Measurements from ENCODE around the gene CLIC4.

The CLIC4 gene

DNA sequence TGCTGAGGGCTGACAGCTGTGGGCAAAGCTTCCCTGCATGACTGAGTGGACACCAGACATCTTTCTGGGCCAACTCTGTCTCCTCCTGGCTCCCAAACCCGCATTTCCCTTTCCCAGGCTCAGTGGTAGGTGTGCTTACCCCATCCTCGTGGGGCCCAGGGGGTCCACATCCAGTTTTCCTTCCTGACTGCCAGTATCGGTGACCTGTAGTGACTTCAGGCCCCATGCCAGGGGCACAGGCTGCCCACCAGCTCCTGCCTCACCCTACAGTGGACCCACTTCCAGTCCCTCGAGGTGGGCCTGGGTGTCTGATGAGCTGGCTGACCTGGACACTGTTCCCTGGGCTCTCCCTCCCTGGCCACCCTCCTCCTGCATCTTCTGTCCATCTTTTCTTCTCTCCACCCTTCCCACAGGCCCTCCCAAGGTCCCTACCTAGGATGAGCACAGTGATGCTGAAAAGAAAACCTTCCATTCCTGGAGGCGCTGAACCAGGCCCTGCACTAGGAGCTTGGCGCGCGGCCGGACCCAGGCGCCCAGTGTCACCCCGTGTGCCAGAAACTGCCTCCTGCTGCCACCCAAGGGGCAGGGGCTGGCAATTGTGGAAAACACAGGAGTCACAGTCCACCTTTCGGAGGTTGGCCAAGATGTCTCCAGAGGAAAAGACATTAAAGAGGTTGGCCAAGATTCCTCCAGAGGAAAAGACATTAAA is 117.7 kb downstream of the CLIC4 start:
- no peak for DNase-seq

DNA sequence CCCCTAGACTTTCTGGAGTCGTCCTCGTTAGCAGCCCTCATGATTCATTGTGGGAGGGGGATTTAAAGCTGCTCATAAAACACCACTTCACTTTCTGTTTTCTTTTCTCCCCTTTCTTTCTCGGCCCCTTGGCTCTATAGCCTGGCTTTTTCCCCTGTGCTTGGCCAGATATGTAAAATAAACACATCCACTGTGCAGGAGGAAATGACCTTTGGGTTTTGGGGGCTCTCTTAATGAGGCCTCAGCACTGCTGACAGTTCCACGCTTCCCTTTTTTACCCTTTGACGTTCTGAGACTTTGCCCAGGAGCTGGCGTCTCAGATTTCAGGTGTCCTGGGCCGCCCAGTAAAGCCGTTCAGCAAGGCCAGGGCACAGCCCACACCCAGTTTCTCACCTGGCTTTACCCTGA is 119.1 kb downstream of the CLIC4 start:
- no peak for DNase-seq

DNA sequence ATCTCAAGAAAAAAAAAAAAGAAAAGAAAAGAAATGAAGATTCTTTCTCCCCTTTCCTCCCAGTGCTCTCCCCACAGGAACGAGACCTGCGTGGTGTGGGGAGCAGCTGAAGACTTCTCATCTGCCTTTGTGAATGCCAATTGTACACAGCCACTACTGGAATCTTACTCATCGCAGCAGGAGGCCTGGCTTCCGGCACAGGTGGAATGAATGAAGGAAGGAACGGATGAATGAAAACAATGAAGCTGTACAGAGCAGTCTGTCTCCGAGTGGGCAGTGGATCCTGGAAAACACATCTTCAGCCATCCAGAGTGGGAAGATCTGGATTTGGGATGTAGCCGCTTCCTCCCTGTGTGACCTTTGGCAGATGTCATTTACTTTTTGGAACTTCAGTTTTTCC is 119.9 kb downstream of the CLIC4 start:
- no peak for DNase-seq

DNA sequence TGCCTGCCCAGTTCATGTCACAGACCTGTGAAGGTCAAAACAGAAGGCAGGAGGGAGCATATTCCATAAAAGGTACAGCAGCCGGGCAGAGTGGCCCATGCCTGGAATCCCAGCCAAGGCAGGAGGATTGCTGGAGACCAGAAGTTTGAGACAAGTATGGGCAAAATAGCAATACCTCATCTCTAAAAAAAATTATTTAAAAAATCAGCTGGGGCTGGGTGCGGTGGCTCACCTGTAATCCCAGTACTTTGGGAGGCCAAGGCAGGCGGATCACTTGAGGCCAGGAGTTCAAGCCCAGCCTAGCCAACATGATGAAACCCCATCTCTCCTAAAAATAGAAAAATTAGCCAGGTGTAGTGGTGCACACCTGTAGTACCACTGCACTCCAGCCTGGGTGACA is 120.3 kb downstream of the CLIC4 start:
- DNase-seq = no peak

DNA sequence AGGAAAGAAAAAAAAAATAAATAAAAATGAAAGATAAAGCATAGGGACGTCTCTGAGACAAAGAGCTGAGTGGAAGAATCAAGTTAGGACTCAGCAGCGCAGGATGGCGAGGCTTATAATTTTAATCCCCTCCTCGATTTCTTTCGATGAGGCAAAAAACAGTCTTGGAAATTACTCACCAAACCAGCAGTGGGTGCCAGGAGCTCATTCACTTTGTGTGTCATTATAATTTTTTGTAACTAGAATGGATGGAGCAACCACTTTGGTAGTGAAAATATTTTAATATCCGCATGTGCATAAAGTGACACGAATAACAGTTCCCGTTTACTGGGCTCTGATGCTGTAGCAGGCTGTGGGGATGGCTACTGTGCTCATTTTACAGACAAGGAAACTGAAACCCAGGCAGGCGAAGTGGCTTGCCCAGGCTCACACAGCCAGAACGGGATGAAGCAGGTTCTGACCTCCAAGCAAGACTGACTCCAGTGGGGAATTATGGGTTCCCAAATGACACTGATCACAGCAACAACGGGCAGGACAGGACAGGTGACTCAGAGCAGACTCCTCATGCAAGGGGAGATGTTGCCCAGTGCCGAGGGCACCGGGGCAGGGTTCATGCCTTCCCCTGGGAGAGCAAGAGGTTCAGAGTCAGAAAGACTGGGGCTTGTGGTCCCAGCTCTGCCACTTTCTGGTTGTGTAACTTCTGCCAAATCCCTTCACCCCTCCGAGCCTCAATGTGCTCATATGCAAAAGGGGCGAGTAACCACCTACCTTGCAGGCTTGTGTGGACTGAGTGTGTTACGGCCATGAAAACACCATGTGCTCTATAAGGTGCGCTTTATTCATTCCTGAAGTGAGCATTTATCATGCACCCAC is 121.2 kb downstream of the CLIC4 start:
- DNase-seq = no peak

DNA sequence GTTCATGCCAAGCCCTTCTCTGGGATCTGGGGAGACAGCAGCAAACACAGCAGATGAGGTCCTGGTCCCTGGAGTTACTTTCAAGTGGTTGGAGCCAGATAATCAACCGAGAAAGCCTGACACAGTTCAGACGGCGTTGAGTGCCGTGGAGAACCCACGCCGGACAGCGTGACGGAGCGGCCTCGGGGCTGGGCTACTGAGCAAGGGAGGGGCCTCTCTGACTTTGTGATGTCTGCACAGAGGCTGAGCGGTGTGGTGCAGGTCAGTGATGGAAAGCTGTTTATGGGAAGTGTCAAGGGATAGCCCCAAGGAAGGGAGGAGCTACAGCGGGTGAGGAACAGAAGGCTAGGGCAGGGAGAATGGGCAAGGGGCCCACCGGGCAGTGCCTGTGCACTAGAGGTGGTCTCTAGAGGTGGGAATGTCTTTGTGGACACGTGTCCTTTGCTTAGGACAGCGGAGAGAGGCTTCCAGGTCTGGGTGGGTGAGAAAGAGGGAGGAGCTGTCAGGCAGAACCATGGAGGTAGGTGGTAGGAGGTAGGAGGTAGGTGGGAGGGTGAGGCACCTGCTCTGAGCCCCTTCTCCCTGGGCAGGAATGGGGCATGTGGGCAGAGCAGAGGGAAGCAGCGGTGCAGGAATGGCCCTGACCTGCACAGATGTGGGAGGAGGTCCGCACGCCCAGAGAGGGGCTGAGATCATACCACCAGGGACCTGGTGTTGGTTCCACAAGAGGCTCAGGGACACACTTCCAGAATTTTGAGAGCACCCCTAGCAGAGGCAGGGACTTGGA is 122.0 kb downstream of the CLIC4 start:
- DNase-seq = no peak

DNA sequence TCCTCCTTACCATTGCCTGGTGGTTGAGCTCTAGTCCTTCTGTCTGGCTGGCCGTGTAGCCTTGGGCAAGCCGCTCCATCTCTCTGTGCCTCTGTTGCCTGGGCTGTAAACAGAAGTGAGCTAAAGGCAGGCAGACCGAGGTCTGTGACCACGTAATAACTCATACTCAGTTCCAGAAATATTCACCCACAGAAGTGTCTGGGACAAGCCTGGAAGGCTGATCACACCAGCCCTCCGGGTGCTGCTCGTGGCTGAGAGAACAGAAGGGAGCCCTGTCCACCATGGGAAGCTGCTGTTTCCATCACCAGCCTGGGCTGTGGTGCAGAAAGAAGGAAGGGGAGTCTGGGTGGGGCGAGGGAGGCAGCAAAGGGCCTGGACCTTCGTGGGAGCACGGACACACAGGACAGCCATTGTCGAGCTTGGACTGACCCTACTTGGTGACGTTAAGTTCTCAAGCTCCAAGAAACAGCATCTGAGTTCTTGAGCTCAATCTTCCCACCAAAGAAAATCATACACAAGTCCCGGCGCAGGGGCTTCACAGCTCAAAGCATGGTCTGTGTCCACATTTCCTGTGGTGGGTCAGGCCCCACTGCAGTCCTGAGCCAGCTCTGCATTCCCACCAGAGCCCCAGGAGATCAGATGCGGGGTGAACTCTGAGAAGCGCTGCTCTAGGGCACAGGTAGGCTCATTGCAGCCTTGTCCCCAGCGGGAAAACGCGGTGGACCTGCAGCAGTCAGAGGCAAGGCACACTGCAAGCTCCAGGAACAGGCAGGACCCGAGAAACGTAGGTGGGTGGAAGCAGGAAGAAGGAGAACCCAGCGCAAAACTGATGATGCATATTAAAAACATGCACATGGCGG is 123.0 kb downstream of the CLIC4 start:
- DNase-seq = no peak

DNA sequence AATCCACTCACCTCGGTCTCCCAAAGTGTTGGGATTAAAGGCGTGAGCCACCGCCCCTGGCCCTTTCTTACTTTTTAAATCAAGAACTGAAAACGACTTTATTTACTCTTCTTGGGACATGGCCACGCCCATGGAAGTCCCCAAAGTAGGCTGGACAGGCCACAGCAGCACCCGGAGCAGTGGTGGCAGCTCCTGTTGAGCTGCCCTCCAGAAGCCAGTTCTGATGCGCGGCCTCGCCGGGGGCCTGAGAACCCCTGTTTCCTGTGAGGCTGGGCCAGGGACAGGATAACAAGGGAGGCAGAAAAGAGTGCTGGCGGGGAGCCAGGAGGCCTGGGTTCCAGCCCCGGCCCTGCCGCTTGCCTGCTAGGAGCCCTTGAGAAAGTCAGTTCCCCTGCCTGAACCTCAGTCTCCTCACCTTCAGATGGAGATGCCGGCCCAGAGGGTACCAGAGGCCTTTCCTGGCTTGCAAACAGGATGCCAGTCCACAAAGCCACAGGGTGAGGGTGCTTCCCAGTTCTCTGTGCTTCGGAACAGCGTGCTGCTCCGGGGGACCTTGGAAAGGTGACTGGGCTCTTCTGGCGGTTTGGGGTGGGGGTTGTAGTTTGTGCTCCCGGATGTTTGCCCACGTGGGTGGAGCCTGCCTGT is 125.4 kb downstream of the CLIC4 start:
- DNase-seq = no peak

DNA sequence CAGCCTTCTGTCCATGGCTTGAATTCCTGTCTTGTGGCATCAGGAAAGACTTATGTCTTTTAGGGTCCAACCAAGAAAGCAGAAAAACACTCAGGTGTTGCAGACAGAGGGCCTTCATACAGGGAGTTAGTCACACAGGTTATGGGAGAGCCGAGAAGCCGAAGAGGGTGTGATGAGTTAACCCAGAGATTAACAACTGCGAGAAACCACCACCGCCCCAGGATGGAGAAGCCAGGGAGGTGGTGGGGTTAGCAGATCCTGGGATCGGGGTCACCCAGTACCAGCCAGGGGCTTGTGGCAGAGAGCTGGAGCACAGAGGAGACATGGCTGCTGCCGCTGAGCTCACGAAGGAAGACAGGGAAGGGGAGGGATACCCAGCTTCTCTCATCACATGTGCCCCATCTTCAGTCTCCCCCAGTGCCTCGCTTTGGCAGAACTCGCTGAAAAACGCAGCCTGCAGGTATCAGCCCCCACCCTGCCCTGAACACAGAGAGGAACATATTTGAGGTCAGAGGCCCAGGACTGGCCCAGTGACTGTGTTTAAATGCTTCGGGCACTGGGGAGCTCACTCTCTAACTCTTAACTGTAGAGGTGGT is 126.2 kb downstream of the CLIC4 start:
- DNase-seq = no peak

DNA sequence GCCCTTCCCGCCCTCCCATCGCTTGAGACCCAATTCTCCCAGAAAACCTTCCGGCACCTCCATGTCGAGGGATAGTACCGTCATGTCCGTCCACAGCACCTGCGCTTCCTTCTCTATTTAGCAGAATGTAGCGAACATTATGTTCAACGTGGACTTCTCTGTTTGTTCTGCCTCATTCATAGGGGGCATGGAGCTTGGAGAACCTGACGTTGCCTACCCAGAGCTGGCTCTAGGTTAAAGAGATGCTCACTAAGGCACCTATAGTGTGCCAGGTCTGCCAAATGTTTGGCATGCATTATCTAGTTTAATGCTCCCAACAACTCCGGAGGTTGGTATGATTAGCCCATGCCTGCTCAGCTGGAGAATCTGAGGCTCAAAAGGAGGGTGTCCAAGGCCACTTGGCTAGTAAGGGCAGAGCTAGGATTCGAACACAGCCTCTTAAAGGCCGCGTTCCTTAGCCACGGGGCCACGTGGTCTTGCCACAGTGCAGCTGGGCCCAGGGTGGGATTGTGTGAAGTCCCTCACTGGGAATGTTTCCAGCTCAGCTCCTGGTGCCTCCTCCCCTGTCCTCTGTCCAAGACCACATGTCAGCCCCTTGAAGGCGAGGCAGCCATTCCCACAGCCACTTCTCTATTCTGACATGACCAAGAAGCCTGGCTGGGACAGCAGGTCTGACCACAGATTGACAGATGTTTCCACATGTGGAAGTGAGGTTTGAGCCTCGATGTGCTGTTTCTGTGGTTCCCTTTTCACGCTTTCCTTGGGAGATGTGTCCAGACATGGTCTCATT is 127.0 kb downstream of the CLIC4 start:
- DNase-seq = no peak

DNA sequence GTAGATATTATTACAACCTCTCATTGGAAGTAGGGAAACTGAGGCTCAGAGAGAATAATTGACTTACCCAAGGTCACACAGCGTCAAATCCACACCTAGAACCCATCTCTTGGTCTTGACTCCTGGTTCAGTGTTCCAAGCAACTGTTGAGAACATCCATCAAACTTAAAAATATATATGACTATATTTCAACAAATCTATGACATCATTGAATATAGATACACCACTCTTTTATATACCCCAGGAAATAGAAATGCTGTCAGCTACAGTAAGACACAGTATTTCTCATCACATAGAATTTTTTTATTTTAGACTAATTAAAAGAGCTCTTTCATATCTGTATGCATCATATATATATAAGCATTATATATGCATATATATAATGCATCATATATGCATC is 127.9 kb downstream of the CLIC4 start:
- no peak for DNase-seq

DNA sequence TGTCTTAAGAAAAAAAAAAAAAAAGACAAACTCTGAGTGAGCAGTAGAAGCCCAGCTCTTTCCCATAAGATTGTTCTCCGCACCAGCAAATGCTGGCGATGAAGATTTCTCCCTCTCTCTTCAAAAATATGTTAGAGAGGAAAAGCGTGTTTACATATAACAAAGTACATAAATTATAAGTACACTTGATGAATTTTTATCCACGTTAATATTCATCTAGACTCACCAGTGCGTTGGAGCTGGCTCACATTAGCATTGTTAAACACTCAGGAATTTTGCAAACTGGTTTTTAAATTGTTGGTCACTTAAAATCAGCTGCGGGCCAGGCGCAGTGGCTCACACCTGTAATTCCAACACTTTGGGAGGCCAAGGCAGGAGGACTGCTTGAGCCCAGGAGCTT is 128.8 kb downstream of the CLIC4 start:
- no peak for DNase-seq

DNA sequence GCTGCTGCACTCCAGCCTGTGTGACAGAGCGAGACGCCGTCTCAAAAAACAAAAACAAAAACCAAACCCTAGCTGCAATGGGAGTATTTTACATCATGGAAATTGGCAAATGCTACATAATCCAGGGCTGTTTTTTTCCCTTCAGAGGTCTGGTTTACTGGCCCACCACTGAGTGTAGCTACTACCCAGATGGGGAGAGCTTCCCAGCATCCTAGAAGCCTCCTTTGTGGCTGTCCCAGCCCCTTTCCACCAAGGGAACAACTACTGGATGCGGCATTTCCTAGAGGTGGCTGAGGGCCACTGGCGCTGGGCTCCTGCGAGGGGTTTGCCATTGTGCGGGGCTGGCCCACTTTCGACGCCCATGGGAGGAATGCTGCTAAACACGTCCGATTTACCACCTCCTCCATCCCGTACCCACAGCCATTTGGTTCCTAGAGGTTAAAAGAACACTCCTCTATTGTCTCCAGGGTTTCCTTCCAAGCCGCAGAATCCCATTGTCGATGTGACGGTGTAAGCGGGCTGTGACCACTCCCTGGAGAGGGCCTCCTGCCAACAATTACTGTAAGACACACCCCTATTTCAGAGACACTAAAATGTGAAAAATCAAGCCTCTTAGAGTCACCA is 129.5 kb downstream of the CLIC4 start:
- no peak for DNase-seq

DNA sequence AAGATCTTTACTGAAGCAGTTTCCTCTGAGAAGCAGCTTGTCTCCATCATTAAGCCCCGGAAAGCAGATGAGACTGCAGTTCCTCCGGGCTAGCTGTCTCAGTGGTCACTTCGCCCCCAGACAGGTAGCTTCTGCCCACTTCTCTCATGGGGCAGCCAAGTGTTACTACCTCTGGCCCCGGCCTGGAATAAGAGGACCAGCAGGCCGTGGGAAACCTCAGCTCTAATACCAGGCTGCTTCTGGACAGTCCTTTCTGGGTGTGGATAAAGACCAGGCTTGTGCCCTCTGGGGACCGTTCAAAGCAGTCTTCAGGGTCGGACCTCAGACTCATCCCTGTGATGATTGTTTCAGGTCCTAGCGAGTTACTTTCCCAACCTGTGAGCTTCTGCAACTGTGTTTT is 130.0 kb downstream of the CLIC4 start:
- no peak for DNase-seq

DNA sequence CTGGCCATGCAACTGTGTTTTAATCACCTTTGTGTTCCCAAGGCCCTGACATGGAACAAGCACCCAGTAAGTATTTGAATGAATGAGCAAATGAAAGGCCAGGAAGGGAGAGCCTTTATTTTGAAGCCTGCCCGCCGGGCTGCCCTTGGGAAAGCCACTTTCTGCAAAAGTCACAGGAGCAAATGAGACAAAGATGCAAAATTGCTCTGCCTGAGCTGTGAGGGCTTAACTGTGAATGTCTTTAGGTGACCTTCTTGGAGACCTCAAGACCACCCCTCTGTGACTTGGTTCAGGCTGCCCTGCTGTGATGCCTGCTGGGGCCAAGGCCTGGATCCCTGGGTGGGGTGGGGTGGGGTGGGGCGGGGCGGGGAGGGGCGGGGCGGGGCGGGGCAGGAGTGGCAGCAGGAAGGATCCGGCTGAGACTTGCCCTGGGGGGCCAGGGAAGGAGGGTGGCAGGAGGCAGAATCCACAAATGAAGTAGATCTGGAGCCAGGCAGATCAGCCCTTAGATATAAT is 130.8 kb downstream of the CLIC4 start:
- no peak for DNase-seq

DNA sequence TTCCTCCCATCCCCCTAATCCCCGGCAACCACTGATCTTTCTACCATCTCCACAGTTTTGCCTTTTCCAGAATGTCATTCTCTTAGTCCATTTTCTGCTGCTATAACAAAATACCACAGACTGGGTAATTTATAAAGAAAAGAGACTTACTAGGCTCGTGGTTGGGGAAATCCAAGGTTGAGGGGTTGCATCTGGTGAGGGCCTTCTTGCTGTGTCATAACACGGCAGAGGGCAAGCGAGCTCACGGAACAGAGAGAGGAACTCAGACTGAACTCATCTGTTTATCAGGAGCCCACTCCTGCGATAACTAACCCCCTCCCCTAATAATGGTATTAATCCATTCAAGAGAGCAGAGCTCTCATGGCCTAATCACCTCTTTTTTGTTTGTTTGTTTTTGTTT is 132.8 kb downstream of the CLIC4 start:
- no peak for DNase-seq

DNA sequence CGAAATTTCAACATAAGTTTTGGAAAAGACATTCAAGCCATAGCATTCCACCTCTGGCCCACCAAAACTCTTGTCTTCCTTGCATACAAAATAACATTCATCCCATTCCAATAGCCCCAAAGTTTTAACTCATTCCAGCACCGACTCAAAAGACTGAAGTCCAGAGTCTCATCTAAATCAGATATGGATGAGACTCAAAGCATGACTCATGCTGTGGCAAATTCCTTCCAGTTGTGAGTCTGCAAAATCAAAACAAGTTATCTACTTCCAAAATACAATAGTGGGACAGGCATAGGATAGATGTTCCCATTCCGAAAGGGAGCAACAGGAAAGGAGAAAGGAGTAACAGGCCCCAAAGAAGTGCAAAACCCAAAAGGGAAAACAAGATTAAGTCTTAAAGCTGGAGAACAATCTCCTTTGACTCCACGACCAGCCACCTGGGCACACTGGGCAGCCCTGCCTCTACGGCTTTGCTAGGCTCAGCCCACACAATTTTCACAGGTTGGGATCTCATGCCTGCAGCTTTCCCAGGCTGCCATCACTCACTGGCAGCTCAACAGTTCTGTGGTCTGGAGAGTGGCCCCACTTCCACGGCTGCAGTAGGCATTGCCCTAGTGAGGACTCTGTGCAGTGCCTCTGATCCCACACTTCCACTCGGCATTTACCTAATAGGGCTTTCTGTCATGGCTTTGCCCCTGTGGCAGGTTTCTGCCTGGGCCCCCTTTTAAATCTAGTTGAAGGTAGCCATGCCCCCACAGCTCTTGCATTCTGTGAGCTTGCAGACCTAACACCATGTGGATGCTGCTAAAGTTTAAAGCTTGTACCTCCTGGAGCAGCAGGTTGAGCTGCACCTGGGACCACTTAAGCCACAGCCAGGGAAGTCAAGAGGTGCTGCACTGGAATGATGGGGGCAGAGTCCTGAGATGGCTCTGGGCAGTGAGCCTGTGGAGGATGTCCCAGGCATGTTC is 133.8 kb downstream of the CLIC4 start:
- DNase-seq = no peak

DNA sequence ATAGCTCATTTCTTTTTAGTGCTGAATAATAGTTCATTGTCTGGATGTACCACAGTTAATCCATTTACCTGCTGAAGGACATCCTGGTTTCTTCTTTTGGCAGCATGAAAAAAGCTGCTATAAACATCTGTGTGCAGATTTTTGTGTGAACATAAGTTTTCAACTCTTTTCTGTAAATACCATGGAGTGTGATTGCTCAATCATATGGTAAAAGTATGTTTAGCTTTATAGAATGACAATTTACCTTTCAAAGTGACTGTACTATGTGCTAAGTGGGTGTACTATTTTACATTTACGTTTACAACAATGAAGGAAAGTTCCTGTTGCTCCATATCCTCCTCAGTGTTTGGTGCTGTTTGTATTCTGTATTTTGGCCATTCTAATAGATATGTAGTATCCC is 135.8 kb downstream of the CLIC4 start:
- no peak for DNase-seq

DNA sequence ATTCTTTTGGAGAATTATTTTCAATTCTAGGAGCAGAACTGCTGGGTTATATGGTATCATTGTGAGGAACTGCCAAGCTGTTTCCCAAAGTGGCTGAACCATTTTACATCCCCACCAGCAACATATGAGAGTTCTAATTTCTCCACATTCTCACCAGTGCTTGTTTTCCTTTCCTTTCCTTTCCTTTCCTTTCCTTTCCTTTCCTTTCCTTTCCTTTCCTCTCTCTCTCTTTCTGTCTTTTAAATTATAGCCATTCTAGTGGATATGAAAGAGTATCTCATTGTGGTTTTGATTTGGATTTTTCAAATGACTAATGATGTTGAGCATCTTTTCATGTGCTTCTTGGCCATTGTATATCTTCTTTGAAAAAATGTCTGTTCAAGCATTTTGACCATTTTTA is 139.5 kb downstream of the CLIC4 start:
- DNase-seq = no peak

Data from NCI-H524 treated with DMSO at 0.1 percent for 48 hours (cell line).